SU-DHL-6 (cell line): ENCODE measurements around the gene KLF13.

Source experiments
- H2AFZ ChIP-seq: fragments of 200-600 bp; sonication (generic); 2 replicates; pipeline ENCODE4 v1.6.1; 2014; ENCODE audit warnings: low read depth, mild to moderate bottlenecking, moderate library complexity, mixed read lengths, antibody characterized with exemption, low read length; ENCODE audit not compliant: severe bottlenecking
- H3F3A ChIP-seq: fragments of 200-600 bp; shearing (Covaris generic); 2 replicates; pipeline ENCODE4 v1.6.0; 2016; ENCODE audit warnings: antibody characterized with exemption, mild to moderate bottlenecking; ENCODE audit not compliant: insufficient read depth
- H3K27ac ChIP-seq: fragments of 200-600 bp; sonication (generic); 2 replicates; pipeline ENCODE4 v1.5.1; 2016; ENCODE audit warnings: low read depth, mild to moderate bottlenecking, low read length, moderate library complexity, mixed read lengths
- H3K27me3 ChIP-seq: fragments of 200-600 bp; sonication (generic), shearing (Covaris generic); 2 replicates; pipeline ENCODE4 v1.6.0; 2014; ENCODE audit warnings: mild to moderate bottlenecking, low read length
- H3K36me3 ChIP-seq: fragments of 200-600 bp; sonication (generic); 2 replicates; pipeline ENCODE4 v1.6.1; 2014; ENCODE audit warnings: mild to moderate bottlenecking, low read length, mixed read lengths
- H3K4me2 ChIP-seq: fragments of 300-600, 200-600 bp; shearing (Covaris generic), sonication (generic); 2 replicates; pipeline ENCODE4 v1.6.0; 2014; ENCODE audit warnings: low read length, low read depth, mild to moderate bottlenecking; ENCODE audit not compliant: poor library complexity, severe bottlenecking
- H3K4me3 ChIP-seq: fragments of 200-600 bp; sonication (generic); 2 replicates; pipeline ENCODE4 v1.5.1; 2014; ENCODE audit warnings: antibody characterized with exemption, low read length, mild to moderate bottlenecking, mixed read lengths; ENCODE audit not compliant: insufficient read depth, poor library complexity, severe bottlenecking
- H3K79me2 ChIP-seq: fragments of 200-600 bp; sonication (generic); 2 replicates; pipeline ENCODE4 v1.6.1; 2014; ENCODE audit warnings: mild to moderate bottlenecking, low read length, moderate library complexity; ENCODE audit not compliant: insufficient read depth
- H3K9ac ChIP-seq: fragments of 200-600 bp; sonication (generic); 2 replicates; pipeline ENCODE4 v1.7.0; 2014; ENCODE audit warnings: mild to moderate bottlenecking, low read length
- H3K9me2 ChIP-seq: fragments of 200-600 bp; sonication (generic); replicated peaks from 2 replicates; pipeline ENCODE4 v1.6.1; 2014; ENCODE audit warnings: low read length; ENCODE audit not compliant: insufficient read depth
- H3K9me3 ChIP-seq: fragments of 200-600 bp; sonication (generic); 2 replicates; pipeline ENCODE4 v1.6.1; 2014; ENCODE audit warnings: low read length, mixed read lengths; ENCODE audit not compliant: insufficient read depth
- H4K20me1 ChIP-seq: fragments of 200-600 bp; sonication (generic); 2 replicates; pipeline ENCODE4 v1.6.1; 2014; ENCODE audit warnings: low read depth, mild to moderate bottlenecking, antibody characterized with exemption, low read length, moderate library complexity, mixed read lengths
- EZH2phosphoT487 ChIP-seq: fragments of 200-600 bp; sonication (generic), shearing (Covaris generic); conservative IDR thresholded peaks from 2 replicates; pipeline ENCODE4 v1.6.1; 2018; ENCODE audit warnings: mild to moderate bottlenecking, antibody characterized with exemption, low read length, moderate library complexity, mixed read lengths
- TF ChIP-seq, protein P1 (sequence below): fragments of 200-600 bp; sonication (generic); IDR thresholded peaks from one replicate; pipeline ENCODE4 v1.5.1; 2017; ENCODE audit warnings: antibody characterized with exemption, mild to moderate bottlenecking, low read length, moderate library complexity; ENCODE audit not compliant: insufficient read depth, poor library complexity, severe bottlenecking

KLF13 gene

GRCh38 chr15:31375772-31376171, 49.1 kb downstream of the KLF13 start:
- Histone ChIP-seq H3K79me2 (peaks cover 5% of the 10 kb centered on the region; the same call in 1 of the 2 replicates), H3K9me2 (no peaks in the 10 kb centered on the region), H3K9ac (no peak overlapping the region), H3K36me3 (no peaks in the 10 kb centered on the region), H4K20me1 (no peaks in the 10 kb centered on the region), H2AFZ (no peak overlapping the region), H3K9me3 (no peaks in the 10 kb centered on the region), H3K27ac (no peak overlapping the region), H3K4me2 (no peak overlapping the region), H3K27me3 (no peaks in the 10 kb centered on the region), H3F3A (no peaks in the 10 kb centered on the region), H3K4me3 (no peak overlapping the region)
- TF ChIP-seq, protein P1, sequence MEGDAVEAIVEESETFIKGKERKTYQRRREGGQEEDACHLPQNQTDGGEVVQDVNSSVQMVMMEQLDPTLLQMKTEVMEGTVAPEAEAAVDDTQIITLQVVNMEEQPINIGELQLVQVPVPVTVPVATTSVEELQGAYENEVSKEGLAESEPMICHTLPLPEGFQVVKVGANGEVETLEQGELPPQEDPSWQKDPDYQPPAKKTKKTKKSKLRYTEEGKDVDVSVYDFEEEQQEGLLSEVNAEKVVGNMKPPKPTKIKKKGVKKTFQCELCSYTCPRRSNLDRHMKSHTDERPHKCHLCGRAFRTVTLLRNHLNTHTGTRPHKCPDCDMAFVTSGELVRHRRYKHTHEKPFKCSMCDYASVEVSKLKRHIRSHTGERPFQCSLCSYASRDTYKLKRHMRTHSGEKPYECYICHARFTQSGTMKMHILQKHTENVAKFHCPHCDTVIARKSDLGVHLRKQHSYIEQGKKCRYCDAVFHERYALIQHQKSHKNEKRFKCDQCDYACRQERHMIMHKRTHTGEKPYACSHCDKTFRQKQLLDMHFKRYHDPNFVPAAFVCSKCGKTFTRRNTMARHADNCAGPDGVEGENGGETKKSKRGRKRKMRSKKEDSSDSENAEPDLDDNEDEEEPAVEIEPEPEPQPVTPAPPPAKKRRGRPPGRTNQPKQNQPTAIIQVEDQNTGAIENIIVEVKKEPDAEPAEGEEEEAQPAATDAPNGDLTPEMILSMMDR = no peak
- no peak for TF ChIP-seq EZH2phosphoT487

DNA sequence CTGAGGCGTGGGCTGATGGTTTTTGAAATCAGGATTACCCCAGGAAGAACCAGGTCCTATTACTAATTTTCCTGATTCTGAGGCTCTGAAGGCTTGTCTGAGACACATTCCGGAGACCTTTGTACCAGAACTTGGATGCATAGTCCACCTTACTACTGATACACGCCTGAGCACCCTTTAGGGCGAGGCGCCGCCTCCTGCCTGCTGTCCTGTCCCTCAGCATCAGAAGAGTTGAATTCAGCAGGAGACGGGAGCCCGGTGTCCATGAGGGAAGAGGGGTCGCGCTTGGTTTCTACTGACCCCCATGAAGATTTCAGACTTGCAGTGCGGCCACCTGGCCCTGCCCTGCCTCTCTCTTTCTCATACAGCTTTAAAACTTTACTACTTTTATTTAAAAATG, 49.9 kb downstream of the KLF13 start:
- TF ChIP-seq EZH2phosphoT487 = no peak
- TF ChIP-seq, protein P1 = no peak
- Histone ChIP-seq H4K20me1 (no peaks in the 10 kb centered on the region), H3K79me2 (no peaks in the 10 kb centered on the region), H3K9ac (no peak overlapping the region), H3K9me2 (no peaks in the 10 kb centered on the region), H3K27me3 (no peaks in the 10 kb centered on the region), H3K4me2 (no peak overlapping the region), H3K27ac (no peak overlapping the region), H3K9me3 (no peaks in the 10 kb centered on the region), H2AFZ (no peak overlapping the region), H3K4me3 (no peak overlapping the region), H3F3A (no peaks in the 10 kb centered on the region), H3K36me3 (no peaks in the 10 kb centered on the region)

- Histone ChIP-seq H3K27ac (no peak overlapping the region), H3K9me2 (no peaks in the 10 kb centered on the region), H3F3A (no peaks in the 10 kb centered on the region), H2AFZ (no peak overlapping the region), H3K4me2 (no peak overlapping the region), H3K27me3 (no peaks in the 10 kb centered on the region), H3K36me3 (no peaks in the 10 kb centered on the region), H3K79me2 (no peaks in the 10 kb centered on the region), H4K20me1 (no peaks in the 10 kb centered on the region), H3K9me3 (no peaks in the 10 kb centered on the region), H3K9ac (no peak overlapping the region), H3K4me3 (no peak overlapping the region)
- TF ChIP-seq, protein P1 = no peak
- no peak for TF ChIP-seq EZH2phosphoT487
Measured at GRCh38 chr15:31377030-31377429, 50.4 kb downstream of the KLF13 start.
